K562 (cell line): Measurements from ENCODE around the gene WDR31. TPM values are rescaled to one million over a fixed set of nuclear protein-coding genes. Genes with fewer than 3 reads are reported as not detected.
A peak's percentile ranks its signal among the peaks of the same experiment; 100 is the strongest.

Source experiments
- ETV6 ChIP-seq, 3 experiments: fragments of 150-350 bp in 1 of 3; sonication (generic) in 1 of 3; formaldehyde crosslinking in 1 of 3; IDR thresholded peaks; 2 replicates each; pipeline versions ENCODE4 v1.6.1 to v1.8.0; 2014 to 2022; ENCODE audit warnings: borderline replicate concordance in 2 of 3, low read depth in 2 of 3, antibody characterized with exemption in 1 of 3, low read length in 1 of 3, mild to moderate bottlenecking in 1 of 3, missing genetic modification reagents in 1 of 3
- HDAC1 ChIP-seq, 2 experiments: fragments of 450-650 bp; IDR thresholded peaks; 2 replicates each; pipeline ENCODE4 v1.6.1; 2016 to 2017; ENCODE audit warnings: inconsistent platforms in 1 of 2, mild to moderate bottlenecking in 1 of 2, moderate library complexity in 1 of 2
- HNRNPK ChIP-seq: fragments of 200-400 bp; formaldehyde crosslinking; IDR thresholded peaks from one replicate; pipeline ENCODE4 v1.6.1; 2018; ENCODE audit warnings: mild to moderate bottlenecking, low read depth, low read length; ENCODE audit not compliant: poor library complexity, severe bottlenecking
- NONO ChIP-seq, 2 experiments: fragments of 200-400 bp in 1 of 2; fragments of 450-650 bp in 1 of 2; formaldehyde crosslinking in 1 of 2; IDR thresholded peaks; 2 replicates each; pipeline ENCODE4 v1.6.1; 2017; ENCODE audit warnings: low read depth in 2 of 2, mild to moderate bottlenecking in 2 of 2, moderate library complexity in 2 of 2, low read length in 1 of 2
- RB1 ChIP-seq: fragments of 450-650 bp; IDR thresholded peaks from 2 replicates; pipeline ENCODE4 v1.6.1; 2017; ENCODE audit warnings: low read depth, mild to moderate bottlenecking
- TCF7L2 ChIP-seq: fragments of 150-350 bp; IDR thresholded peaks from 2 replicates; pipeline ENCODE4 v1.6.1; 2016; ENCODE audit warnings: low read depth, mild to moderate bottlenecking, low read length, moderate library complexity
- TOE1 ChIP-seq, 2 experiments: fragments of 450-650 bp in 1 of 2; sonication (generic) in 1 of 2; formaldehyde crosslinking in 1 of 2; IDR thresholded peaks; 2 replicates each; pipeline versions ENCODE4 v1.7.1 to v1.8.0; 2016 to 2022; ENCODE audit warnings: borderline replicate concordance in 2 of 2, mild to moderate bottlenecking in 2 of 2, antibody characterized with exemption in 1 of 2, inconsistent platforms in 1 of 2, low read depth in 1 of 2, missing genetic modification reagents in 1 of 2, moderate library complexity in 1 of 2
- TRIM24 ChIP-seq, 2 experiments: fragments of 450-650 bp; IDR thresholded peaks; 2 replicates each; pipeline ENCODE4 v1.6.1; 2016
- ZBTB9 ChIP-seq: fragments of 450-650 bp; formaldehyde crosslinking; IDR thresholded peaks from 2 replicates; pipeline ENCODE4 v1.4.0; 2020; ENCODE audit warnings: mild to moderate bottlenecking, moderate library complexity
- ZNF589 ChIP-seq: fragments of 200-800 bp; sonication (Bioruptor generic); IDR thresholded peaks from 2 replicates; pipeline ENCODE4 v1.6.1; 2016; ENCODE audit warnings: low read depth, missing genetic modification characterization, missing compliant biosample characterization
- polyA plus RNA-seq, 8 experiments: library from polyadenylated mRNA; depleted of rRNA in 4 of 8; stranded (reverse) in 5 of 8; unstranded in 3 of 8; fragments of >200 nt; fragmentation: Nextera tagmentation in 2 of 8; fragmentation: Illumina TruSeq in 1 of 8; extraction: Ambion mirVana in 2 of 8; extraction: Trizol in 1 of 8; gene quantifications; 2 replicates each; pipeline versions ENCODE4 v1.2.1 to v1.2.3, GENCODE V29; 2011 to 2014; ENCODE audit warnings: inconsistent platforms in 1 of 8, missing spikeins in 1 of 8
- total RNA-seq, 7 experiments: library from RNA; depleted of rRNA in 6 of 7; stranded (reverse); fragments of >200 nt in 6 of 7; fragmentation: Illumina TruSeq in 2 of 7; extraction: Trizol in 2 of 7; gene quantifications; 2 replicates each; pipeline versions ENCODE4 v1.2.1 to v1.2.3, GENCODE V29; 2011 to 2021; ENCODE audit warnings: low replicate concordance in 1 of 7
- TF ChIP-seq, protein P1 (sequence below), 2 experiments: fragments of 450-650 bp; IDR thresholded peaks; 2 replicates each; pipeline ENCODE4 v1.6.1; 2018; ENCODE audit warnings: mild to moderate bottlenecking in 2 of 2, low read depth in 1 of 2; ENCODE audit not compliant: partially characterized antibody in 2 of 2
- TF ChIP-seq, protein P2 (sequence below), 2 experiments: fragments of 200-800 bp in 1 of 2; sonication (Bioruptor generic) in 1 of 2; sonication (generic) in 1 of 2; formaldehyde crosslinking in 1 of 2; IDR thresholded peaks in 1 of 2; conservative IDR thresholded peaks in 1 of 2; 2 replicates each; pipeline versions ENCODE4 v1.5.0 to v1.6.1; 2016 to 2020; ENCODE audit warnings: missing compliant biosample characterization in 1 of 2, missing genetic modification characterization in 1 of 2, missing genetic modification reagents in 1 of 2
- TF ChIP-seq, protein P3 (sequence below): sonication (generic); formaldehyde crosslinking; IDR thresholded peaks from 2 replicates; pipeline ENCODE4 v1.8.0; 2023; ENCODE audit warnings: mild to moderate bottlenecking, missing genetic modification reagents

WDR31 gene
- total and polyA plus RNA-seq, 9 of the 15 experiments (the other 6 are each of a cell fraction or from before 2014, with no cell fraction given) = 0.35 to 1.8 (median 0.95) TPM

GRCh38 chr9:113275157-113276131 is 64.6 kb downstream of the WDR31 start, which contains the start of the genes CDC26 and PRPF4 (continued):
- TF ChIP-seq, protein P1, sequence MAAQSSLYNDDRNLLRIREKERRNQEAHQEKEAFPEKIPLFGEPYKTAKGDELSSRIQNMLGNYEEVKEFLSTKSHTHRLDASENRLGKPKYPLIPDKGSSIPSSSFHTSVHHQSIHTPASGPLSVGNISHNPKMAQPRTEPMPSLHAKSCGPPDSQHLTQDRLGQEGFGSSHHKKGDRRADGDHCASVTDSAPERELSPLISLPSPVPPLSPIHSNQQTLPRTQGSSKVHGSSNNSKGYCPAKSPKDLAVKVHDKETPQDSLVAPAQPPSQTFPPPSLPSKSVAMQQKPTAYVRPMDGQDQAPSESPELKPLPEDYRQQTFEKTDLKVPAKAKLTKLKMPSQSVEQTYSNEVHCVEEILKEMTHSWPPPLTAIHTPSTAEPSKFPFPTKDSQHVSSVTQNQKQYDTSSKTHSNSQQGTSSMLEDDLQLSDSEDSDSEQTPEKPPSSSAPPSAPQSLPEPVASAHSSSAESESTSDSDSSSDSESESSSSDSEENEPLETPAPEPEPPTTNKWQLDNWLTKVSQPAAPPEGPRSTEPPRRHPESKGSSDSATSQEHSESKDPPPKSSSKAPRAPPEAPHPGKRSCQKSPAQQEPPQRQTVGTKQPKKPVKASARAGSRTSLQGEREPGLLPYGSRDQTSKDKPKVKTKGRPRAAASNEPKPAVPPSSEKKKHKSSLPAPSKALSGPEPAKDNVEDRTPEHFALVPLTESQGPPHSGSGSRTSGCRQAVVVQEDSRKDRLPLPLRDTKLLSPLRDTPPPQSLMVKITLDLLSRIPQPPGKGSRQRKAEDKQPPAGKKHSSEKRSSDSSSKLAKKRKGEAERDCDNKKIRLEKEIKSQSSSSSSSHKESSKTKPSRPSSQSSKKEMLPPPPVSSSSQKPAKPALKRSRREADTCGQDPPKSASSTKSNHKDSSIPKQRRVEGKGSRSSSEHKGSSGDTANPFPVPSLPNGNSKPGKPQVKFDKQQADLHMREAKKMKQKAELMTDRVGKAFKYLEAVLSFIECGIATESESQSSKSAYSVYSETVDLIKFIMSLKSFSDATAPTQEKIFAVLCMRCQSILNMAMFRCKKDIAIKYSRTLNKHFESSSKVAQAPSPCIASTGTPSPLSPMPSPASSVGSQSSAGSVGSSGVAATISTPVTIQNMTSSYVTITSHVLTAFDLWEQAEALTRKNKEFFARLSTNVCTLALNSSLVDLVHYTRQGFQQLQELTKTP (IDR thresholded peaks at IDR 0.05; ENCODE audit: low read depth in 1 of 2, partially characterized antibody in 2 of 2) = peak in 1 of 2 experiments; percentile 91
- TF ChIP-seq HNRNPK (no peak), ZNF589 (CRISPR knock-in tag) (no peak), TOE1 (IDR thresholded peaks at IDR 0.05; ENCODE audit: borderline replicate concordance) (no peak), TOE1 (CRISPR knock-in tag; IDR thresholded peaks at IDR 0.05; ENCODE audit: borderline replicate concordance, low read depth) (no peak), TCF7L2 (no peak), ZBTB9 (CRISPR knock-in tag) (no peak), TRIM24 (IDR thresholded peaks at IDR 0.05) (0 out of 4 replicates have a peak, but pooled peaks of 1 of the 2 experiments have one; percentile 7), RB1 (peak; percentile 69; the same call in 1 of the 2 replicates), NONO (IDR thresholded peaks at IDR 0.05; ENCODE audit: low read depth in 2 of 2, low read length in 1 of 2) (no peak), ETV6 (IDR thresholded peaks at IDR 0.05; ENCODE audit: borderline replicate concordance in 1 of 2, low read depth in 2 of 2, low read length in 1 of 2) (no peak), ETV6 (CRISPR knock-in tag; IDR thresholded peaks at IDR 0.05; ENCODE audit: borderline replicate concordance) (no peak), HDAC1 (IDR thresholded peaks at IDR 0.05) (peak in 1 of 2 experiments; percentile 92; a peak in 2 of 4 replicates)
- TF ChIP-seq, protein P2, sequence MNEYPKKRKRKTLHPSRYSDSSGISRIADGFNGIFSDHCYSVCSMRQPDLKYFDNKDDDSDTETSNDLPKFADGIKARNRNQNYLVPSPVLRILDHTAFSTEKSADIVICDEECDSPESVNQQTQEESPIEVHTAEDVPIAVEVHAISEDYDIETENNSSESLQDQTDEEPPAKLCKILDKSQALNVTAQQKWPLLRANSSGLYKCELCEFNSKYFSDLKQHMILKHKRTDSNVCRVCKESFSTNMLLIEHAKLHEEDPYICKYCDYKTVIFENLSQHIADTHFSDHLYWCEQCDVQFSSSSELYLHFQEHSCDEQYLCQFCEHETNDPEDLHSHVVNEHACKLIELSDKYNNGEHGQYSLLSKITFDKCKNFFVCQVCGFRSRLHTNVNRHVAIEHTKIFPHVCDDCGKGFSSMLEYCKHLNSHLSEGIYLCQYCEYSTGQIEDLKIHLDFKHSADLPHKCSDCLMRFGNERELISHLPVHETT (CRISPR knock-in tag; conservative IDR thresholded peaks at IDR 0.05 in 1 of 2, IDR thresholded peaks at IDR 0.05 in 1 of 2) = 0 out of 4 replicates have a peak, but pooled peaks of 1 of the 2 experiments have one; percentile 42
- TF ChIP-seq, protein P3, sequence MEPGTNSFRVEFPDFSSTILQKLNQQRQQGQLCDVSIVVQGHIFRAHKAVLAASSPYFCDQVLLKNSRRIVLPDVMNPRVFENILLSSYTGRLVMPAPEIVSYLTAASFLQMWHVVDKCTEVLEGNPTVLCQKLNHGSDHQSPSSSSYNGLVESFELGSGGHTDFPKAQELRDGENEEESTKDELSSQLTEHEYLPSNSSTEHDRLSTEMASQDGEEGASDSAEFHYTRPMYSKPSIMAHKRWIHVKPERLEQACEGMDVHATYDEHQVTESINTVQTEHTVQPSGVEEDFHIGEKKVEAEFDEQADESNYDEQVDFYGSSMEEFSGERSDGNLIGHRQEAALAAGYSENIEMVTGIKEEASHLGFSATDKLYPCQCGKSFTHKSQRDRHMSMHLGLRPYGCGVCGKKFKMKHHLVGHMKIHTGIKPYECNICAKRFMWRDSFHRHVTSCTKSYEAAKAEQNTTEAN (CRISPR knock-in tag) = peak; percentile 46; the same call in 1 of the 2 replicates
